GM11168 (cell line): ENCODE data around the gene LIMA1.
"Not testable (repeated sequence)": the region's sequence is repeated elsewhere in the genome, so short reads cannot be mapped to it uniquely, and the experiment has no call there.

Source experiments
- in situ Hi-C: fragments of 300-500 bp; cut with MboI; formaldehyde crosslinking; loops from one replicate; pipeline ENCODE4 v1.12.0; 2022; ENCODE audit warnings: low sequenced_read_pairs; ENCODE audit not compliant: unreplicated experiment

The LIMA1 gene

DNA sequence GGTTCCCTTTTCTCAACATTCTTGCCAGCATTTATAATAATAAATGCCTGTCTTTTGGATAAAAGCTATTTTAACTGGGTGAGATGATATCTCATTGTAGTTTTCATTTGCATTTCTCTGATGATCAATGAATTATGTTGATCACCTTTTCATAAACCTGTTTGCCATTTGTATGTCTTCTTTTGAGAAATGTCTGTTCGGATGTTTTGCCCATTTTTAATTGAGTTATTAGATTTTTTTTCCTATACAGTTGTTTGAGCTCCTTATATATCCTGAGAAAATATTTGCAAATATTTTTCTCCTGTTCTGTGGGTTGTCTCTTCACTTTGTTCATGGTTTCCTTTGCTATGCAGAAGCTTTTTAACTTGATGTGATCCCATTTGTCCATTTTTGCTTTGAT lies 8.1 kb upstream of the LIMA1 start:
- in situ Hi-C loops: no loop called here

DNA sequence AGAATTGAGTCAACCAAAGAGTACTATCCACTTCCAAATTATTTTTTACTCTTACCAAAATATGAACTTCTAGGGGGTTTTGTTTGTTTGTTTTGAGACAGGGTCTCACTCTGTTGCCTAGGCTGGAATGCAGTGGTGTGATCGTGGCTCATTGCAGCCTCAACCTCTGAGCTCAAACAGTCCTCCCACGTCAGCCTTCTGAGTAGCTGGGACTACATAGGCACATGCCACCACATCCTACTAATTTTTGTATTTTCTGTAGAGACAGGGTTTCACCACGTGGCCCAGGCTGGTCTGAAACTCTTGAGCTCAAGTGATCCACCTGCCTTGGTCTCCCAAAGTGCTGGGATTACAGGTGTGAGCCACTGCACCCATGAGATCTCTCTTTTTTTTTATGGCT lies 7.4 kb upstream of the LIMA1 start:
- in situ Hi-C loops: not testable (repeated sequence)

DNA sequence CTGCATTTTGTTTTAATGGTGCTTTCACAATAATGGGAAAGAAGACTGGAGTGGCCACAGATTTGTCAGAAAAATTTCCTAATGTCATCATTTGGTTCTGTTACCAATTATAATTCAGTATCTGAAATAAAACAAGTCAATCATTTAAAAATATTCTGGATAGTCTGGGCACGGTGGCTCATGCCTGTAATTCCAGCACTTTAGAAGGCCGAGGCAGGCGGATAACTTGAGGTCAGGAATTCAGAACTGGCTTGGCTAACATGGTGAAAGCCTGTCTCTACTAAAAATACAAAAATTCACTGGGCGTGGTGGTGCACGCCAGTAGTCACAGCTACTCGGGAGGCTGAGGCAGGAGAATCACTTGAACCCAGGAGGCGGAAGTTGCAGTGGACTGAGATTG lies 4.0 kb upstream of the LIMA1 start:
- in situ Hi-C loops: no loop called here

DNA sequence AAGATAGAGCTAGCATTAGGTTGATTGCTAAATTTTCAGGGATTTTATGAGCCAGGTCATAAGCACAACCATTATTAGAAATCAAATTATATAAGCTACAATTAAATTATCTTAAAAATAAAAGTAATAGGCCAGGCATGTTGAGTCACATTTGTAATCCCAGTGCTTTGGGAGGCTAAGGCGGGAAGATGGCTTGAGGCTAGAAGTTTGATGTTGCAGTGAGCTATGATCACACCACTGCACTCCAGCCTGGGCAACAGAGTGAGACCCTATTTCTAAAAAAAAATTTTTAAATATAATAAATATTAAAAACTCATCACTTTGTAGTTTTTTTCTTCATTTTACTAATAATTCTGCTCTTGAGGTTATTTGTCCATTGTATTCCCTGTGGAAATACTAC lies 1.9 kb upstream of the LIMA1 start:
- in situ Hi-C loops: no loop called here

DNA sequence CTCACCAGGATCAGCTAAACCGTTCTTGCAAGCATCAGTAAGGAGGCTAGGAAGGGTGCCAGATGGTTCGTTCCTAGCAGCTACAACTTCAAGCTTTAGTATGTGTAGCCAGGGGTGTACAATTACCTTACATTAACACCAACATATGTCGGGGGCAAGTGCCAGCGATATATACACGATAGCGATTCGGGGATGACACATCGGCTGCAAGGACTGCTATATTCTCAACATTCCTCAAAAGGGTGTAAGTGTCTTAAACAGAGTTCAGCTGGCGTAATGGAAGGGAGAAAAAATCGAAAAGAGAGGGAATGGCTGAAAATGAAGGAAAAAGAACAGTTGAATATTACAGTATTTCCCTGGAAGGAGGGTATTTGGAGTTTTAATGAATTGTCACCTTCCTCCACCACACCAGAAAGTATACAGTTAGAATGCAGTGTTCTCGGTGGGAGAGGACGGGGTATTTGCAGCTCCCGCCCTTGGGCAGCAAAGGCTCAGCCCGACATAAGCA lies 545 bp downstream of the LIMA1 start:
- in situ Hi-C loops: no loop called here

DNA sequence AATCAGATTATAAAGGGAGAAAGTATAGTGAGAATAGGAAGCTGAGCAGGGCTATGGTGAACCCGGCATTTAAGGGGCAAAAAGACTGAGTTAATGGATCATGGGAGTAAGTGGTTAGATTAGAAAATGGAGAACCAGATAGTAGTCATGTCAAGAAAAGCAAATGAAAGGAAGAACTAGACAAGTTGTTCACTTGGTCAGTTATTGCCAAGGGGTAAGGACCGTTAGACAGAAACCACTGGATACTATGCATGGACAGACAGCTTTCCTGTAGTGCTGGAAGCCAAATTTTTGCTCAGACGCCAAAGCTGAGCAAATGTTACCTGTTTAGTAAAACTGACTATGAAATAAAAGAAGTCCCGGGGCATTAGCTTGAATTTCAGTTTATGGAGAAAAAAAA lies 3.8 kb downstream of the LIMA1 start:
- in situ Hi-C loops: no loop called here

DNA sequence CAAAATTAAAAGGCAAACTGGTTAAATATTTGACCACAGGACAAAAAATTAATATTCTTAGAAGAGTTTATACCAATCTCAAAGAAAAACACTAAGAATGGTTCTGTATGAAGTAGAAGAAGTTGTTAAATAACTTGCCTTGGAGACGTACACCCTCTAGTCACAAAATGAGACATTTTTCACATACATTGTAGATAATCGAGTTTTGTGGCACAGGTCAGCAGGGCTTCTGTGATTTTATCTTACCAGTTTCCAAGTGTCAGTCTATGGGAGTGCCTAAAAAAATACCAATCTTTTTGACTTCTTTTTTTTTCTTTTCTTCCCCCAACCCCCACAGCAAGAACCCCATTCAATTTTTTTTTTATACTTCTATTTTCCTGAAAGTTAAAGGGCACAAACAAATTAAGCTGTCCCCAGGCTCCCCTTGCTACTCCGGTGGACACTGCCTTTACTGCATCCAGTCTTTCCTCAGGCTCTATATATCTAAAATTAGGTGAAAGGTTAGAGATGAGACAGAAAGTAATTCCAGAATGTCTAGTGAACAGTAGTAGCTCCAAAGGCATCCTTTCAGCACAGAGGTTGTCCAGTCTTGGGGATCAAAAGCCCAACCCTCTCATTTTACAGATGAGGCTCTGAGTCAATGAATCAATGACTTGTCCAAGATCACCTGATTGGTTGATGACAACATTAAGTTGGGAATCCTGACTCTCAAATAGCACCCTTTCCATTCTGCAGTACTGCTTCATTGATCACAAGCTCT lies 6.2 kb downstream of the LIMA1 start:
- in situ Hi-C loops: no loop called here

DNA sequence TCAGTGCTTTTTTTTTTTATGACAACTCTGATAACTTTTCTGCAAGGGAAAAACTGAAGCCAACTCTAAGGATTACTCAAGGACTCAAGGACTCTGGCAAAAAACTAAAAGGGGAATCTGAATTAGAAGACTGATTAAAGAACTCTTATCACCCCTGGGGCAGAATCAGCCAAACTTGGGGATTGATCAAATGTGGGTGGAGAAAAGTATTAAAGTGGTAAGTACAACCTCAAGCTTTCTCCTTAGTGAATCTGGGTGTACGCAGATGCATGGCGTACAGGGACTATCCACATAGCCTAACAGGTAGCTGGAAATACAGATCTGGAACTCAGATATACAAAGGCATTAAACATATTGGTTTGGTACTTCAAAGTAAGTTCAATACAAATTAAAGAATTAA lies 7.3 kb downstream of the LIMA1 start:
- in situ Hi-C loops: no loop called here

DNA sequence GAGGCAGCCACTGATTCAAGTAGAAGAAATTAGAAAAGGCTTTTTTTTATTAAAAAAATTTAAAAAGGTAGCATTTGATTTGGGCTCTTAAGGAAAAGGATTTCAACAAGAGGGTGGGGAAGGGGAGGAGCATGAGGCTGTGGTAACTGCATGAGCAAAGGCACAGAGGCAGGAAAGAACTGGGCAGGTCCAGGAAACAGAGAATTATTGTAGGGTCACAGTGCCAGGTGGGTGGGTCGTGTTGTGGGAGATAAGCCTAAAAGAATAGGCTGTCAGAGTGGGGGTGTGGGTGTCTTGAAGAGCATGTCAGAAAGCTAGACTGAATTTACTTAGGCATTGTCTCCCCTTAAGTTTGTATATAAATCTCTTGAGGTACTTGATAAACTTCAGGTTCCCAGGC lies 7.8 kb downstream of the LIMA1 start:
- in situ Hi-C loops: no loop called here

DNA sequence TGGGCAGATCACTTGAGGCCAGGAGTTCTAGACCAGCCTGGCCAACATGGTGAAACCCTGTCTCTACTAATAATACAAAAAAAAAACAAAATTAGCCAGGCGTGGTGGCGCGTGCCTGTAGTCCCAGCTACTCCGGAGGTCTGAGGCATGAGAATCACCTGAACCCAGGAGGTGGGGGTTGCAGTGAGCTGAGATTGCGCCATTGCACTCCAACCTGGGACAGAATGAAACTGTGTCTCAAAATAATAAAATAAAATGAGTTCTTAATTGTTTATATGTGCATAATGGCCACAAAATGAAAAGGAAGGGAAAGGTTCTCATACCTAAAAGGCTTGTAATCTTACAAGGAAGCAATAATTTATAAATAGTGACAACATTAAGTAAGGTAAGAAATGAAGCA lies 8.2 kb downstream of the LIMA1 start:
- in situ Hi-C loops: not testable (repeated sequence)

DNA sequence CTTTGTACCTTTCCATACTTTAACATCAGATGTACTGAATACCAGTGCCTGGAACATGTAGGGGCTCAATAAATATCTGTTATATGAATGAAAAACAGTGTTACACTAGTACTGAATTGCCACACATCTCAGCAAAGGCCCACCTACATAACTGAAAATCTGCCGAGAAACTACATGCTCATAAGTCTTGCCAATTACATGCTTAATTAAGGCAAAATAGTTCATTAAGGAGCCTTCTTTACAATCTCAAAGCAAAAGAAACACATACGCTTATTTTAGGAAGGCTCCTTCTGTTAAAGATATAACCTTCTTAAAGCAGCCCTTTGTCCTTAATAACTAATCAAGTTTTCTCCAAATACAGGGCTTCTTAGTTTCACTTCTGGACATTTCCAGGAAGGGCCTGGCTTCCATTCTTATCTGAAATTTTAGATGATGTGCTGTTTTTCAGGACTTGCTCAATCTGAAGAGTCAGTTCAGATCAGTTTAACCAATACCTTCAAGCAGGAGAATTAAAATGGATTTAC lies 11.5 kb downstream of the LIMA1 start:
- in situ Hi-C loops: no loop called here

DNA sequence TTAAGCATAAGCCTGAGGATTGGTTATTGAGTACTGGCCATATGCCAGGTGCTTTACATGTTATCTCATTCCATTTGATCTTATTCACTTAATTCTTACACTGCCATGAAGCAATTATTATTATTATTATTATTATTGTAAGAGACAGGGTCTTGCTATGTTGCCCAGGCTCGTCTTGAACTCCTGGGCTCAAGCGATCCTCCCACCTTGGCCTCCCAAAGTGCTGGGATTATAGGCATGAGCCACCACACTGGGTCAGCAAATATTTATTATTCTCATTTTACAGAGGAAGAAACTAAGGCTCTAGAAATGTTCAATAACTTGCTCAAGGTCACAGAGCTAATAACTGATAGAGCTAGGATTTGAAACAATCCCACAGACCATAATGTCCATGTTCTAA lies 14.8 kb downstream of the LIMA1 start:
- in situ Hi-C loops: no loop called here

DNA sequence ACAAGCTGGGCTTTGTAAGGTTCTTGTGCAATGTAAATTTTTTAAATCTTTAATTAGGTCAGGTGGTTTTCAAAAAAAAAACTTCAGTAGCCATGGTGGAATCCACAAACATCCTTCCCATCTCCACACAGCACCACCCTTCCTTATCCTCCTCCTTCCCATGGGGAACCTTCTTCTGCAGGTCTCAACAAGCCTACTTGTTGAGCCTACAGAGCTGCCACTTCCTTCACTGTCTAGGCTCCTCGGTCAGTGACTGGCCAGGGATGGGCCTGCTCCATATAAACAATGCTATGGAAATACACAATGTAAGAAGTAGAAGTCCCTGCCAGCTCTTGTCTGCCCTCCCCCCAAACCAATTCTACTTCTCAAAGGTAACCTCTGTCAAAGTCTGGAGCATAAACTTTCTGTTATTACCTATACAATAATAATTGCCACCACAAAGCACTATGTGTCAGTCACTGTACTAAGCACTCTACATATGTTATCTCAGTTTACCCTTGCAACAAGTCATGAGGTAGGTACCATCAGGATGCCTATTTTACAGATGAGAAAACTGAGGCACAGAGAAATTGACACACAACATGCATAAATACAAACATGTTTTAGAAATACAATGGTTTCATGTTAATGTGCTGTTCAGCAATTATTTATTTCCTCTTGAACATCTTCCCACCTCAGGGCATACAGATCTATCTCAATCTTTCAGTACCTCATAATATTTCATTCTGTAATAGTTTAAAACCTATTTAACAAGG lies 17.4 kb downstream of the LIMA1 start:
- in situ Hi-C loops: no loop called here

DNA sequence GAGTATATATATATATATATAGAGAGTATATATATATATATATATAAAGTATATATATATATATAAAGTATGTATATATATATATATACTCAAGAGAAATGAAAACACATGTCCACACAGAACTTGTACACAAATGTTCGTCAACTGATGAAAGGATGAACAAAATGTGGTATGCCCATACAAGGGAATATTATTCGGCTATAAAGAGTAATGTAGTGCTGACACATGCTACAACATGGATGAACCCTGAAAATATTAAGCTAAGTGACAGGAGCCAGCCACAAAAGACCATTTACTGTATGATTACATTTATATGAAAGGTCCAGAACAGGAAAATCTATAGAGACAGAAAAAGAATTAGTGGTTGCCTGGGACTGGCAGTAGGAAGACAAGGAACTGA lies 19.5 kb downstream of the LIMA1 start:
- in situ Hi-C loops: no loop called here

DNA sequence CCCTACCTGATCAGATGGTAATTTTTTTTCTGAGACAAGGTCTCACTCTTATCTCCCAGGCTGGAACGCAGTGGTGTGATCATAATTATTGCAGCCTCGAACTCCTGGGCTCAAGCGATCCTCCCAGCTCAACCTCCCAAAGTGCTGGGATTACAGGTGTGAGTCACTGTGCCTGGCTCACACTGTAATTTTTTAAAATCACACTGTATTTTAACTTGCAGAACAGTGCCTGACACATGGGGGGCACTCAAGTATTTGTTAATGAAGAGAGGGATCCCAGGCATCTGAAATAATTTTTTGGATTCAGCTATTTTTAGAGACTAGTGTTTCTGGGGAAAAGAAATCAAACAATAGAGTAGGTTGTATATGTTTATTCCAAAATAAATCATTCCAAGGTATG lies 21.7 kb downstream of the LIMA1 start:
- in situ Hi-C loops: no loop called here

DNA sequence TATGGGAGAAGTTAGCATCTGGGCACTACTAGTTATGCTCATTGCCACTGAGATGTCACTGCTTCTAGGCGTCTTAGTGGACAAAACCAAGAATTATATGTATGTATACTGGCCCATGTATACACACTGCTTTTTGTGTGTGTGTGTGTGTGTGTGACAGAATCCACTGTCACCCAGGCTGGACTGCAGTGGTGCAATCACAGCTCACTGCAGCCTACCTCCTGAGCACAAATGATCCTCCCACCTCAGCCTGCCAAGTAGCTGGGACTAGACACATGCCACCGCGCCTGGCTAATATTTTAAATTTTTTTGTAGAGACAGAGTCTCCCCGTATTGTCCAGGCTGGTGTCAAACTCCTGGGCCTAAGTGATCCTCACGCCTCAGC lies 25.2 kb downstream of the LIMA1 start:
- in situ Hi-C loops: no loop called here

DNA sequence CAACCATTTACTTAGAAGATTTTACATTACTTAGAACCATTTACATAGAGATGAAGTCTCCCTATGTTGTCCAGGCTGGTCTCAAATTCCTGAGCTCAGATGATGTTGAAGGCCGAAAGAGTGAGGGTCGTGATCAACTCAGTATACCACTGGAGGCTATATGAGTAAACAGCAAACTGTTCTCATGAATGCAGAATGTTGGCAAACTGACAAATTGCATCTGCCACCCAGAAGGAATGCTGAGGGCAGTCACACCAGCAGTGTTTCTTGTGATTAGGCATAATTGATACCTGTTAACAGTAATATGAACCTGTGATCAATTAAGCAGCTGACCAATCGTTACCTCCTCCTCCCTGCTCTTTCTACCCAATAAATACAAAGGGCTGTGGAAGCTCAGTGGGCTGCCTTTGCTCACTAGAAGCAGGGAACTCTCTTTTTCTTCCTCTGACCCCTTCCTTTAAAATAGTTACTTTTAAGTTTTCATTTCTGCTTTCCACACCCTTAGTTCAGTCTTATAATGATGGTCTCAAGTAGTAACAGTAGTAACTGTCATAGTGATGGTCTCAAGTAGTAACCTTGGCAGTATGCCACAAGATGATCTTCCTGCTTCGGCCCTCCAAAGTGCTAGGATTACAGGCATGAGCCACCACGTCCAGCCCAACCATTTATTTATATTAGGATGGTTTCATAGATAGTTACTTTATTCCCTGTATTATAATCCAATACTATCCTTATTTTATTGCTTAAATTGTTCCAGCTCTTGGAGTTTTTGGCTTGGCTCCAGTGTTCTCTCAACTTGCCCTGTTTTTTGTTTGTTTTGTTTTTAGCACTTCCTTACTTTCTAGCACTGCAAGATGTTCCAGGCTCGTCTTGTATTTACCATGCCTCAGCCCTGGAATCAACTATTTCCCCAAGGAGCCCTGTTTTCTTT lies 25.8 kb downstream of the LIMA1 start:
- in situ Hi-C loops: no loop called here

DNA sequence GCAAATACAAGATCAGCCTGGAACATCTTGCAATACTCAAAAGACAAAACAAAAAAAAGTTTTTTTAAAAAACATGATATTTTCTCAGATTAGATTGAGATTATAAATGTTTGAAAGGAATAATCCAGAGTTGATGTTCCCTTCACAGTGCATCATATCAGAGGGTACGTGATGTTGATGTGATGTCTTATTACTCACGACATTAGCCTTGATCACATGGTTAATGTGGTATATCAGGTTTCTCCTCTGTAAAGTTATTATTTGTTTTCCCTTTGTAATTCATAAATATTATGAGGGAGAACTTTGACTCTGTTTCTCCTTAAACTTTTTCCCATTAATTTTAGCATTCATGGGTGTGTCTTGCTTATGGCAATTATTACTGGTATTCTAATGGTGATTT lies 26.6 kb downstream of the LIMA1 start:
- in situ Hi-C loops: no loop called here

DNA sequence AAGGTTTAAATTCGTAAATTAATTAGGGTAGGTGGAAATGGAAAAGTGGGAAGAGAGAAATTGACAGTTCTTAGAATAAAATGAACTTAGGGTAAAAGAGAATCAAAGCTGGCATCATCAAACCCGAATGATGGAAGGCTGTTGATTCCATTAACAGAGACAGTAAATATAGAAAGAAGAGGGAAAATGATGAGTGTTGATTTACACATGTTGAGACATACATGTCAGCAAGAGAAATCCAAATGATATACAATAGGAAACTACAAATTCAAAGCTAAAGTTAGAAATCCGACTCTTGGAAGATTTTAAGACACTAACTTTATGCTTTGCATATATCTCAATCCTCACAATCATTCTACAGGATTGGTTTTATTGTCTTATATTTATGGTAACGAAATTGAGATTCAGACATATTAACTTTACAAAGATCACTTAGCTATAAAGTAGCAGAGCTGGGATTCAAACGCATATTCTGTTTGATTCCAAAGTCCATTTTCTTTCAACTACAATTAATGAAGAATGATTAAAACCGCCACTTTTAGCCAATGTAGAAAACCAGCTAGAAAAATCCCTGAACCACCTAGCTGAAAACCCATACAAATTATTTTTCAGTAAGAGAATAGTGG lies 30.2 kb downstream of the LIMA1 start:
- in situ Hi-C loops: no loop called here

DNA sequence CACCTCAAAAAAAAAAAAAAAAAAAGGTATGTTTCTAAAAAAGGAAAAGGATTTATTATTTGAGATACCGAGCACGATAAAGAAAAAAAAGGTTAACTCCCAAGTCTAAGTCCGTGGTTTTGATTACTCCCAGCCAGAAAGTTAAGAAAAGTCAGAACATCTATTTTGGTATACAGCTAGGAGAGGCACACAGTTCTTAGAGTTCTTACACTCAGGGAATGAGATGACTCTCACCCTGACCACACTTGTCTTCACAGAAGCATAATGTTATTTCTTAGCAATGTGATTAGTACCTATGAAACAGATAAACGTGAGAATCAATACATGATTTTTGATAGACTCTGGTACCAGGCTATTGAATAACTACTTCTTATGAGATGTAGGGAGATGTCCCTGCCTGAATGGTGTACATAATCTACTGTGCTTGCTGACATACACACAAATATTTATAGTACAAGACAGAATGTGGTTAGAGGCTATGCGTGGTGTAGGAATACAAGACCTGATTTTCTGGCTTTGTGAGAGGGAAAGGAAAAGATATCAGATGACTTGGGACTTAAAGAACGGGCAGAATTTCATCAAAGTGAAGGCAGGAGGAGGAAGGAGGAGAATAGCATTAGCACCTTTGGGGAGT lies 31.6 kb downstream of the LIMA1 start:
- in situ Hi-C loops: no loop called here
